Neural cell (in vitro differentiated cells): ENCODE data around the gene CFAP52. TPM values are rescaled to one million over a fixed set of nuclear protein-coding genes. Genes with fewer than 3 reads are reported as not detected.

Source experiments
- H2AFZ ChIP-seq: fragments of 200-600, 300-800 bp; sonication (generic), shearing (Covaris generic); 2 replicates; pipeline ENCODE4 v1.6.0; 2014; ENCODE audit warnings: low read depth, mild to moderate bottlenecking, antibody characterized with exemption, low read length, moderate library complexity
- H3F3A ChIP-seq: fragments of 200-600 bp; shearing (Covaris generic); 2 replicates; pipeline ENCODE4 v1.6.1; 2016; ENCODE audit warnings: mild to moderate bottlenecking, moderate library complexity, mixed read lengths, antibody characterized with exemption, low read length; ENCODE audit not compliant: insufficient read depth, poor library complexity, severe bottlenecking
- H3K27ac ChIP-seq: fragments of 200-600, 300-800 bp; sonication (generic), shearing (Covaris generic); 2 replicates; pipeline ENCODE4 v1.5.1; 2014; ENCODE audit warnings: mild to moderate bottlenecking, low read length, moderate library complexity
- H3K27me3 ChIP-seq: fragments of 300-800, 200-600 bp; sonication (generic), shearing (Covaris generic); 2 replicates; pipeline ENCODE4 v1.6.0; 2014; ENCODE audit warnings: mild to moderate bottlenecking, low read depth, low read length, moderate library complexity; ENCODE audit not compliant: insufficient read depth
- H3K36me3 ChIP-seq: fragments of 300-800, 200-600 bp; sonication (generic), shearing (Covaris generic); 2 replicates; pipeline ENCODE4 v1.5.1; 2014; ENCODE audit warnings: mild to moderate bottlenecking, antibody characterized with exemption, low read length, moderate library complexity; ENCODE audit not compliant: insufficient read depth
- H3K4me2 ChIP-seq: fragments of 300-800, 200-600 bp; sonication (generic), shearing (Covaris generic); 2 replicates; pipeline ENCODE4 v1.6.0; 2014; ENCODE audit warnings: mild to moderate bottlenecking, low read length
- H3K4me3 ChIP-seq: fragments of 300-800, 200-600 bp; sonication (generic), shearing (Covaris generic); 2 replicates; pipeline ENCODE4 v1.5.1; 2014; ENCODE audit warnings: mild to moderate bottlenecking, low read length, moderate library complexity
- H3K79me2 ChIP-seq: fragments of 200-600 bp; shearing (Covaris generic); replicated peaks from 2 replicates; pipeline ENCODE4 v1.6.0; 2014; ENCODE audit warnings: mild to moderate bottlenecking, low read length, moderate library complexity; ENCODE audit not compliant: insufficient read depth
- H3K9ac ChIP-seq: fragments of 300-800, 200-600 bp; sonication (generic), shearing (Covaris generic); 2 replicates; pipeline ENCODE4 v1.6.1; 2016; ENCODE audit warnings: mild to moderate bottlenecking, low read length, mixed read lengths
- H3K9me2 ChIP-seq: fragments of 200-600 bp; shearing (Covaris generic); 2 replicates; pipeline ENCODE4 v1.6.1; 2016; ENCODE audit warnings: mild to moderate bottlenecking, low read length, mixed read lengths; ENCODE audit not compliant: insufficient read depth
- H3K9me3 ChIP-seq: fragments of 200-600, 300-800 bp; sonication (generic), shearing (Covaris generic); 2 replicates; pipeline ENCODE4 v1.6.1; 2016; ENCODE audit warnings: mild to moderate bottlenecking, mixed run types, low read length, moderate library complexity, mixed read lengths
- H4K20me1 ChIP-seq: fragments of 200-600 bp; shearing (Covaris generic); 2 replicates; pipeline ENCODE4 v1.6.1; 2016; ENCODE audit warnings: mild to moderate bottlenecking, mixed run types; ENCODE audit not compliant: insufficient read depth
- CTCF ChIP-seq: fragments of 450-650 bp; IDR thresholded peaks from 2 replicates; pipeline ENCODE4 v1.5.1; 2014; ENCODE audit warnings: antibody characterized with exemption, mild to moderate bottlenecking, moderate library complexity; ENCODE audit not compliant: poor library complexity, severe bottlenecking
- EP300 ChIP-seq: fragments of 450-650 bp; conservative IDR thresholded peaks from 2 replicates; pipeline ENCODE4 v1.6.1; 2014; ENCODE audit warnings: antibody characterized with exemption, mild to moderate bottlenecking, moderate library complexity; ENCODE audit not compliant: poor library complexity, severe bottlenecking
- EZH2 ChIP-seq: fragments of 200-600, 300-800 bp; shearing (Covaris generic), sonication (generic); IDR thresholded peaks from 2 replicates; pipeline ENCODE4 v1.6.1; 2014; ENCODE audit warnings: antibody characterized with exemption, low read length, borderline replicate concordance, mild to moderate bottlenecking; ENCODE audit not compliant: insufficient read depth, poor library complexity, severe bottlenecking
- MXI1 ChIP-seq: fragments of 450-650 bp; conservative IDR thresholded peaks from 2 replicates; pipeline ENCODE4 v1.6.1; 2014; ENCODE audit warnings: antibody characterized with exemption, mild to moderate bottlenecking; ENCODE audit not compliant: poor library complexity, severe bottlenecking
- POLR2AphosphoS5 ChIP-seq: IDR thresholded peaks from 2 replicates; pipeline ENCODE4 v1.6.1; 2012
- RAD21 ChIP-seq: fragments of 450-650 bp; conservative IDR thresholded peaks from 2 replicates; pipeline ENCODE4 v1.6.1; 2014; ENCODE audit warnings: antibody characterized with exemption, mild to moderate bottlenecking, moderate library complexity
- SMC3 ChIP-seq: fragments of 450-650 bp; conservative IDR thresholded peaks from 2 replicates; pipeline ENCODE4 v1.6.1; 2014; ENCODE audit warnings: antibody characterized with exemption, mild to moderate bottlenecking, moderate library complexity; ENCODE audit not compliant: poor library complexity
- TAF1 ChIP-seq: IDR thresholded peaks from 2 replicates; pipeline ENCODE4 v1.6.1; 2012; ENCODE audit warnings: low read depth
- polyA plus RNA-seq: library from polyadenylated mRNA; depleted of rRNA; stranded (reverse); fragments of >200 nt; gene quantifications from 2 replicates; pipeline ENCODE4 v1.2.3, GENCODE V29; 2014
- TF ChIP-seq, protein P1 (sequence below): IDR thresholded peaks from 2 replicates; pipeline ENCODE4 v1.6.1; 2012; ENCODE audit warnings: borderline replicate concordance

The CFAP52 gene
- polyA plus RNA-seq, 1 donor from 2014 or later = 1.9 TPM

DNA sequence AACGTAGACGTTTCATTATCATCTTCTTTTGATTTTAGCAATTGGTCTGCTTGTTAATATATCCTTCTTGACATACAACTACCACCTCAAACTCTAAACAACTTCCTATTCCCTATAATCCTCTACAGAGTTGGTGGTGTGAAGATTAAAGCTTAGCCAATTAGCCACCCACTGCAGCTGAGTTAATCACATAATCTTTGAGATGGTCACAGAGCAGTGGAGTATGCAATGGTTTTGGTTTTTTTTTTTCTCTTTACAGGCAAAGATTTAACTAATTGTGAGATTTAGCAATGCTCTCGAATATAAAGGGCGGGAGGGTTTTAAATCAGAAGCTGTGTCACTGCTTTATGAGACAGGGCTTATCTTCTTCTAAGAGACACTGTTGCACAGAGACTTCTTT, 37.8 kb upstream of the CFAP52 start:
- Histone ChIP-seq H3K4me3 (no peak overlapping the region), H3K9me3 (no peaks in the 10 kb centered on the region), H3K9me2 (no peaks in the 10 kb centered on the region), H3F3A (no peaks in the 10 kb centered on the region), H3K9ac (no peak overlapping the region), H2AFZ (no peak overlapping the region), H3K36me3 (no peaks in the 10 kb centered on the region), H3K27ac (no peak overlapping the region), H3K79me2 (no peaks in the 10 kb centered on the region), H3K27me3 (no peaks in the 10 kb centered on the region), H4K20me1 (no peaks in the 10 kb centered on the region), H3K4me2 (no peak overlapping the region)
- TF ChIP-seq SMC3 (no peak), EZH2 (no peak), POLR2AphosphoS5 (no peak)

DNA sequence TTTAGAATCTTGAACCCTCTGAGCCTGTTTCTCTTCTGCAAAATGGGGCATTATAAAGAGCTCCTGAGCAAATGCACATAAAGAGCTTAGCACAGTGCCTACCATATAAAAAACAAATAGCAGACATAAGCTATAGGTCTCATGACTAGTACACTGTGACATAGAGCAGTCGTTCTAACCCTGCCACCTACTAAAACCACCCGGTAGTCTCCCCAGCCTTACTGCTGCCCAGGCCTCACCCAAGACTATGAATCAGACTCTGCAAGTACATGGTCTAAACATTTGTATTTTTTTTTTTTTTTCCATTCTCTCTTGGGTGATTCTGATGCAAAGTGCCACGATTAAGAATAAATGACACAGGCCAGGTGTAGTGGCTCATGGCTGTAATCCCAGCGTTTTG, 34.7 kb upstream of the CFAP52 start:
- no peak overlapping the region for H3K4me3 ChIP-seq

GRCh38 chr17:9544221-9544620, 32.2 kb upstream of the CFAP52 start:
- H3F3A ChIP-seq = no peaks in the 10 kb centered on the region
- TF ChIP-seq, protein P1, sequence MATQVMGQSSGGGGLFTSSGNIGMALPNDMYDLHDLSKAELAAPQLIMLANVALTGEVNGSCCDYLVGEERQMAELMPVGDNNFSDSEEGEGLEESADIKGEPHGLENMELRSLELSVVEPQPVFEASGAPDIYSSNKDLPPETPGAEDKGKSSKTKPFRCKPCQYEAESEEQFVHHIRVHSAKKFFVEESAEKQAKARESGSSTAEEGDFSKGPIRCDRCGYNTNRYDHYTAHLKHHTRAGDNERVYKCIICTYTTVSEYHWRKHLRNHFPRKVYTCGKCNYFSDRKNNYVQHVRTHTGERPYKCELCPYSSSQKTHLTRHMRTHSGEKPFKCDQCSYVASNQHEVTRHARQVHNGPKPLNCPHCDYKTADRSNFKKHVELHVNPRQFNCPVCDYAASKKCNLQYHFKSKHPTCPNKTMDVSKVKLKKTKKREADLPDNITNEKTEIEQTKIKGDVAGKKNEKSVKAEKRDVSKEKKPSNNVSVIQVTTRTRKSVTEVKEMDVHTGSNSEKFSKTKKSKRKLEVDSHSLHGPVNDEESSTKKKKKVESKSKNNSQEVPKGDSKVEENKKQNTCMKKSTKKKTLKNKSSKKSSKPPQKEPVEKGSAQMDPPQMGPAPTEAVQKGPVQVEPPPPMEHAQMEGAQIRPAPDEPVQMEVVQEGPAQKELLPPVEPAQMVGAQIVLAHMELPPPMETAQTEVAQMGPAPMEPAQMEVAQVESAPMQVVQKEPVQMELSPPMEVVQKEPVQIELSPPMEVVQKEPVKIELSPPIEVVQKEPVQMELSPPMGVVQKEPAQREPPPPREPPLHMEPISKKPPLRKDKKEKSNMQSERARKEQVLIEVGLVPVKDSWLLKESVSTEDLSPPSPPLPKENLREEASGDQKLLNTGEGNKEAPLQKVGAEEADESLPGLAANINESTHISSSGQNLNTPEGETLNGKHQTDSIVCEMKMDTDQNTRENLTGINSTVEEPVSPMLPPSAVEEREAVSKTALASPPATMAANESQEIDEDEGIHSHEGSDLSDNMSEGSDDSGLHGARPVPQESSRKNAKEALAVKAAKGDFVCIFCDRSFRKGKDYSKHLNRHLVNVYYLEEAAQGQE = no peak
- TF ChIP-seq POLR2AphosphoS5 = no peak
- no peak for TF ChIP-seq TAF1
- no peak for TF ChIP-seq EZH2
- TF ChIP-seq MXI1 = no peak
- no peak for TF ChIP-seq CTCF
- H3K4me3 ChIP-seq = no peak overlapping the region
- no peaks in the 10 kb centered on the region for H4K20me1 ChIP-seq
- H3K9me2 ChIP-seq = no peaks in the 10 kb centered on the region
- H3K79me2 ChIP-seq = no peaks in the 10 kb centered on the region
- H3K27ac ChIP-seq = no peak overlapping the region
- H3K27me3 ChIP-seq = no peaks in the 10 kb centered on the region
- no peak overlapping the region for H2AFZ ChIP-seq
- no peak overlapping the region for H3K9ac ChIP-seq
- no peaks in the 10 kb centered on the region for H3K9me3 ChIP-seq
- no peak overlapping the region for H3K4me2 ChIP-seq
- H3K36me3 ChIP-seq = no peaks in the 10 kb centered on the region

More for the DNA sequence above, 34.7 kb upstream of the CFAP52 start:
- Histone ChIP-seq H3F3A (no peaks in the 10 kb centered on the region), H2AFZ (no peak overlapping the region), H3K79me2 (no peaks in the 10 kb centered on the region), H3K9ac (no peak overlapping the region), H3K27me3 (no peaks in the 10 kb centered on the region), H3K36me3 (no peaks in the 10 kb centered on the region), H4K20me1 (no peaks in the 10 kb centered on the region), H3K27ac (no peak overlapping the region), H3K9me2 (no peaks in the 10 kb centered on the region), H3K9me3 (no peaks in the 10 kb centered on the region), H3K4me2 (no peak overlapping the region)
- no peak for TF ChIP-seq RAD21
- TF ChIP-seq EP300 = no peak
- no peak for TF ChIP-seq MXI1
